Testis (tissue), 3 donors: ENCODE data around the gene AIRE. TPM values are rescaled to one million over a fixed set of nuclear protein-coding genes. Genes with fewer than 3 reads are reported as not detected.

Source experiments
- DNase-seq: peaks from one replicate; pipeline ENCODE4 v3.0.0-alpha.2; 2019
- H3K27ac ChIP-seq, 2 donors: fragments of 200-600 bp; sonication (generic); one replicate each; pipeline ENCODE4 v1.5.1; 2019
- H3K27me3 ChIP-seq: fragments of 200-600 bp; sonication (generic); one replicate; pipeline ENCODE4 v1.5.1; 2019
- H3K36me3 ChIP-seq: fragments of 200-600 bp; sonication (generic); one replicate; pipeline ENCODE4 v1.5.1; 2017; ENCODE audit warnings: low read depth; ENCODE audit errors: missing control alignments
- H3K4me1 ChIP-seq: fragments of 200-600 bp; sonication (generic); one replicate; pipeline ENCODE4 v1.5.1; 2019
- H3K4me3 ChIP-seq, 2 donors: fragments of 200-600 bp; sonication (generic); one replicate each; pipeline ENCODE4 v1.5.1; 2017 to 2019
- H3K9me3 ChIP-seq: fragments of 200-600 bp; sonication (generic); one replicate; pipeline ENCODE4 v1.5.1; 2017
- CTCF ChIP-seq, 3 experiments: fragments of 450-650 bp in 2 of 3; fragments of 200-600 bp in 1 of 3; sonication (generic) in 1 of 3; IDR thresholded peaks; one replicate each; pipeline ENCODE4 v1.5.1; 2016 to 2019; ENCODE audit warnings: antibody characterized with exemption in 3 of 3, mild to moderate bottlenecking in 2 of 3, moderate library complexity in 1 of 3
- POLR2A ChIP-seq: fragments of 450-650 bp; IDR thresholded peaks from one replicate; pipeline ENCODE4 v1.6.1; 2017; ENCODE audit warnings: antibody characterized with exemption, mild to moderate bottlenecking, moderate library complexity
- WGBS, 2 donors: methylation state at CpG; one replicate each; pipeline ENCODE4 v1.1.5; 2018; 5-methylcytosine and 5-hydroxymethylcytosine counted together
- intact Hi-C: fragments of 100-400 bp; cut with DNase I; formaldehyde crosslinking; loops from one replicate; pipeline ENCODE4 v1.15.1; 2023; ENCODE audit warnings: low total_unique reads
- polyA plus RNA-seq: library from polyadenylated mRNA; stranded (reverse); fragments of 350-450 nt; fragmentation: Illumina TruSeq; extraction: RNeasy Lipid Tissue Mini Kit (QIAGEN cat#74804); gene quantifications from one replicate; pipeline ENCODE4 v1.2.3, GENCODE V29; 2014; ENCODE audit warnings: low read depth, low replicate concordance; ENCODE audit not compliant: insufficient read depth
- total RNA-seq, 2 donors: library from RNA; depleted of rRNA; stranded (reverse); fragments of >200 nt; gene quantifications; one replicate each; pipeline ENCODE4 v1.2.3, GENCODE V29; 2016

AIRE gene
- total and polyA plus RNA-seq, 3 donors from 2014 or later: 0.16 to 0.68 (median 0.55) TPM

GRCh38 chr21:44320847-44321246 is 35.2 kb downstream of the AIRE start:
- Histone ChIP-seq H3K4me3 (no peak overlapping the region), H3K27me3 (no peaks in the 10 kb centered on the region), H3K9me3 (no peaks in the 10 kb centered on the region), H3K27ac (no peak overlapping the region), H3K4me1 (peaks cover 3% of the 10 kb centered on the region), H3K36me3 (no peaks in the 10 kb centered on the region)
- TF ChIP-seq CTCF (IDR thresholded peaks at IDR 0.05) (no peak), POLR2A (no peak)
- WGBS, 2 donors: 94 to 100% methylated on average over 1 to 13 of the region's 13 CpGs
- intact Hi-C loops: no loop called here
- no peak for DNase-seq

GRCh38 chr21:44321846-44322450 is 36.3 kb downstream of the AIRE start:
- Histone ChIP-seq H3K36me3 (no peaks in the 10 kb centered on the region), H3K9me3 (no peaks in the 10 kb centered on the region), H3K27ac (no peak overlapping the region), H3K4me3 (no peak overlapping the region), H3K27me3 (no peaks in the 10 kb centered on the region), H3K4me1 (peaks cover 3% of the 10 kb centered on the region)
- TF ChIP-seq CTCF (IDR thresholded peaks at IDR 0.05) (no peak), POLR2A (no peak)
- DNase-seq: no peak
- intact Hi-C loops: no loop called here
- 88 to 94% methylated on average over 7 to 21 of the region's 23 CpGs for WGBS, 2 donors

GRCh38 chr21:44322621-44323325 is 37.1 kb downstream of the AIRE start:
- Histone ChIP-seq H3K4me3 (no peak overlapping the region), H3K27me3 (no peaks in the 10 kb centered on the region), H3K4me1 (peaks cover 3% of the 10 kb centered on the region), H3K9me3 (no peaks in the 10 kb centered on the region), H3K36me3 (no peaks in the 10 kb centered on the region), H3K27ac (no peak overlapping the region)
- TF ChIP-seq POLR2A (no peak), CTCF (IDR thresholded peaks at IDR 0.05) (no peak)
- 93 to 97% methylated on average over 15 to 38 of the region's 38 CpGs for WGBS, 2 donors
- intact Hi-C loops: no loop called here
- DNase-seq: no peak

- H3K4me3 ChIP-seq: no peak overlapping the region
- no peak for DNase-seq
- 85 to 87% methylated on average over 9 to 13 of the region's 20 CpGs for WGBS, 2 donors
- TF ChIP-seq CTCF (IDR thresholded peaks at IDR 0.05) (no peak), POLR2A (no peak)
- H3K27ac ChIP-seq: no peak overlapping the region
- no peaks in the 10 kb centered on the region for H3K36me3 ChIP-seq
- no peaks in the 10 kb centered on the region for H3K27me3 ChIP-seq
- H3K4me1 ChIP-seq: peaks cover 3% of the 10 kb centered on the region
- intact Hi-C loops: no loop called here
- H3K9me3 ChIP-seq: no peaks in the 10 kb centered on the region
Measured at GRCh38 chr21:44323591-44323990, 37.9 kb downstream of the AIRE start.
